IMR-90 (cell line): ENCODE results near the gene GFI1.

Source experiments
- BHLHE40 ChIP-seq: fragments of 150-350 bp; IDR thresholded peaks from 2 replicates; pipeline ENCODE4 v1.6.1; 2016; ENCODE audit warnings: mild to moderate bottlenecking, low read depth, low read length
- CEBPB ChIP-seq: IDR thresholded peaks from 2 replicates; pipeline ENCODE4 v1.6.1; 2012; ENCODE audit warnings: low read depth, low read length, improper control_type of control experiment
- CTCF ChIP-seq: conservative IDR thresholded peaks from 2 replicates; pipeline ENCODE4 v1.5.1; 2012; ENCODE audit warnings: mild to moderate bottlenecking, low read depth, low read length, improper control_type of control experiment
- FOS ChIP-seq: fragments of 150-350 bp; IDR thresholded peaks from 2 replicates; pipeline ENCODE4 v1.6.1; 2016; ENCODE audit warnings: low read depth, low read length
- MAFK ChIP-seq: IDR thresholded peaks from 2 replicates; pipeline ENCODE4 v1.6.1; 2012; ENCODE audit warnings: low read depth, low read length, improper control_type of control experiment
- MXI1 ChIP-seq: IDR thresholded peaks from 2 replicates; pipeline ENCODE4 v1.6.1; 2012; ENCODE audit warnings: low read depth, mild to moderate bottlenecking, low read length, moderate library complexity, borderline replicate concordance
- POLR2A ChIP-seq: IDR thresholded peaks from 2 replicates; pipeline ENCODE4 v1.6.1; 2012; ENCODE audit warnings: mild to moderate bottlenecking, low read depth, low read length
- RAD21 ChIP-seq: IDR thresholded peaks from 2 replicates; pipeline ENCODE4 v1.6.1; 2012; ENCODE audit warnings: low read length, improper control_type of control experiment
- RFX5 ChIP-seq: IDR thresholded peaks from 2 replicates; pipeline ENCODE4 v1.8.0; 2012; ENCODE audit warnings: low read depth, mild to moderate bottlenecking, low read length, moderate library complexity
- SMC3 ChIP-seq: fragments of 150-350 bp; IDR thresholded peaks from 2 replicates; pipeline ENCODE4 v1.6.1; 2016; ENCODE audit warnings: low read depth, mild to moderate bottlenecking, antibody characterized with exemption, low read length, moderate library complexity
- USF2 ChIP-seq: fragments of 150-350 bp; IDR thresholded peaks from 2 replicates; pipeline ENCODE4 v1.6.1; 2017; ENCODE audit warnings: mild to moderate bottlenecking, antibody characterized with exemption, low read length, low read depth
- TF ChIP-seq, protein P1 (sequence below): fragments of 150-350 bp; IDR thresholded peaks from 2 replicates; pipeline ENCODE4 v1.6.1; 2016; ENCODE audit warnings: low read depth, mild to moderate bottlenecking, low read length, moderate library complexity, borderline replicate concordance

- TF ChIP-seq POLR2A (no peak), CTCF (no peak), RFX5 (no peak), SMC3 (no peak), USF2 (no peak), RAD21 (no peak), MXI1 (no peak), MAFK (no peak), FOS (no peak), CEBPB (no peak), BHLHE40 (no peak)
- TF ChIP-seq, protein P1, sequence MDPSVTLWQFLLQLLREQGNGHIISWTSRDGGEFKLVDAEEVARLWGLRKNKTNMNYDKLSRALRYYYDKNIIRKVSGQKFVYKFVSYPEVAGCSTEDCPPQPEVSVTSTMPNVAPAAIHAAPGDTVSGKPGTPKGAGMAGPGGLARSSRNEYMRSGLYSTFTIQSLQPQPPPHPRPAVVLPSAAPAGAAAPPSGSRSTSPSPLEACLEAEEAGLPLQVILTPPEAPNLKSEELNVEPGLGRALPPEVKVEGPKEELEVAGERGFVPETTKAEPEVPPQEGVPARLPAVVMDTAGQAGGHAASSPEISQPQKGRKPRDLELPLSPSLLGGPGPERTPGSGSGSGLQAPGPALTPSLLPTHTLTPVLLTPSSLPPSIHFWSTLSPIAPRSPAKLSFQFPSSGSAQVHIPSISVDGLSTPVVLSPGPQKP, result no peak
Observed at GRCh38 chr1:92470216-92470615, 16.5 kb downstream of the GFI1 start.
